Prostate gland (tissue), 2 donors: Measurements from ENCODE around the gene OR13A1. TPM values are rescaled to one million over a fixed set of nuclear protein-coding genes. Genes with fewer than 3 reads are reported as not detected.
"Not testable (repeated sequence)": the region's sequence is repeated elsewhere in the genome, so short reads cannot be mapped to it uniquely, and the experiment has no call there.

Experiments
- DNase-seq: peaks from one replicate; pipeline ENCODE4 v3.0.0-alpha.2; 2019; ENCODE audit warnings: low spot score
- H3K27ac ChIP-seq, 2 donors: fragments of 200-600 bp; sonication (generic); 2 replicates each; pipeline ENCODE4 v1.5.1; 2017 to 2019
- H3K27me3 ChIP-seq: fragments of 200-600 bp; sonication (generic); replicated peaks from 2 replicates; pipeline ENCODE4 v1.5.1; 2019; ENCODE audit not compliant: insufficient read depth
- H3K36me3 ChIP-seq, 2 donors: fragments of 200-600 bp; sonication (generic); 1 replicate in 1 of 2; 2 replicates in 1 of 2; pipeline versions ENCODE4 v1.5.1 to v1.8.1; 2017 to 2019
- H3K4me1 ChIP-seq: fragments of 200-600 bp; sonication (generic); replicated peaks from 2 replicates; pipeline ENCODE4 v1.5.1; 2019
- H3K4me3 ChIP-seq, 2 donors: fragments of 200-600 bp; sonication (generic); 2 replicates each; pipeline ENCODE4 v1.5.1; 2017 to 2019
- H3K9me3 ChIP-seq: fragments of 200-600 bp; sonication (generic); 2 replicates; pipeline ENCODE4 v1.5.1; 2017
- CTCF ChIP-seq, 4 experiments: fragments of 200-600 bp in 2 of 4; fragments of 450-650 bp in 2 of 4; sonication (generic) in 2 of 4; IDR thresholded peaks; 1 replicate in 3 of 4; 2 replicates in 1 of 4; pipeline ENCODE4 v1.5.1; 2016 to 2019; ENCODE audit warnings: antibody characterized with exemption in 4 of 4, mild to moderate bottlenecking in 2 of 4, moderate library complexity in 2 of 4
- POLR2A ChIP-seq: fragments of 450-650 bp; IDR thresholded peaks from one replicate; pipeline ENCODE4 v1.6.1; 2016; ENCODE audit warnings: antibody characterized with exemption, mild to moderate bottlenecking
- POLR2AphosphoS5 ChIP-seq: sonication (generic); formaldehyde crosslinking; IDR thresholded peaks from one replicate; pipeline ENCODE4 v1.6.1; 2017; ENCODE audit warnings: antibody characterized with exemption
- WGBS: methylation state at CpG from one replicate; pipeline ENCODE4 v1.1.5; 2018; 5-methylcytosine and 5-hydroxymethylcytosine counted together
- intact Hi-C: fragments of 100-400 bp; cut with DNase I; formaldehyde crosslinking; loops from one replicate; pipeline ENCODE4 v1.14.2; 2022
- total RNA-seq, 2 donors: library from RNA; depleted of rRNA; stranded (reverse); fragments of >200 nt; gene quantifications; one replicate each; pipeline ENCODE4 v1.1.0, GENCODE V29; 2016

Gene OR13A1
- total RNA-seq, 2 donors from 2014 or later = not detected

GRCh38 chr10:45261243-45261775, 54.1 kb downstream of the OR13A1 start:
- no peaks in the 10 kb centered on the region for H3K27me3 ChIP-seq
- WGBS = 67% methylated on average over 3 of the region's 3 CpGs
- no peak overlapping the region for H3K27ac ChIP-seq
- DNase-seq = no peak
- H3K9me3 ChIP-seq = no peaks in the 10 kb centered on the region
- H3K4me3 ChIP-seq = no peak overlapping the region
- no peaks in the 10 kb centered on the region for H3K4me1 ChIP-seq
- H3K36me3 ChIP-seq = no peaks in the 10 kb centered on the region
- TF ChIP-seq CTCF (IDR thresholded peaks at IDR 0.05) = no peak
- TF ChIP-seq POLR2A = no peak
- TF ChIP-seq POLR2AphosphoS5 = no peak
- intact Hi-C loops = no loop called here

- H3K27ac ChIP-seq, DNase-seq, H3K4me3 ChIP-seq, intact Hi-C loops, H3K9me3 ChIP-seq, H3K4me1 ChIP-seq, H3K36me3 ChIP-seq, H3K27me3 ChIP-seq: not testable (repeated sequence)
- WGBS = 57% methylated on average over 3 of the region's 3 CpGs
Observed at GRCh38 chr10:45260635-45261034, 54.8 kb downstream of the OR13A1 start.

GRCh38 chr10:45259786-45260495, 55.5 kb downstream of the OR13A1 start:
- 90% methylated on average over 20 of the region's 50 CpGs for WGBS
- H3K27ac ChIP-seq, H3K36me3 ChIP-seq, DNase-seq, H3K4me3 ChIP-seq, H3K27me3 ChIP-seq, H3K9me3 ChIP-seq, intact Hi-C loops, H3K4me1 ChIP-seq: not testable (repeated sequence)

- Histone ChIP-seq H3K27me3 (no peaks in the 10 kb centered on the region), H3K4me1 (no peaks in the 10 kb centered on the region), H3K27ac (no peak overlapping the region), H3K9me3 (no peaks in the 10 kb centered on the region), H3K36me3 (no peaks in the 10 kb centered on the region), H3K4me3 (no peak overlapping the region)
- WGBS = 79% methylated on average over 2 of the region's 2 CpGs
- intact Hi-C loops = no loop called here
- TF ChIP-seq POLR2AphosphoS5 = no peak
- no peak for TF ChIP-seq POLR2A
- no peak for TF ChIP-seq CTCF (IDR thresholded peaks at IDR 0.05)
- DNase-seq = no peak
Observed at GRCh38 chr10:45257600-45257999, 57.8 kb downstream of the OR13A1 start.

GRCh38 chr10:45256246-45256645, 59.2 kb downstream of the OR13A1 start:
- Histone ChIP-seq H3K27ac (no peak overlapping the region), H3K9me3 (no peaks in the 10 kb centered on the region), H3K36me3 (no peaks in the 10 kb centered on the region), H3K4me1 (no peaks in the 10 kb centered on the region), H3K27me3 (no peaks in the 10 kb centered on the region), H3K4me3 (no peak overlapping the region)
- TF ChIP-seq POLR2A = no peak
- no peak for TF ChIP-seq POLR2AphosphoS5
- TF ChIP-seq CTCF (IDR thresholded peaks at IDR 0.05) = no peak
- DNase-seq = no peak
- intact Hi-C loops = no loop called here

- no peaks in the 10 kb centered on the region for H3K27me3 ChIP-seq
- H3K36me3 ChIP-seq = no peaks in the 10 kb centered on the region
- no peak for DNase-seq
- TF ChIP-seq CTCF (IDR thresholded peaks at IDR 0.05) (no peak), POLR2AphosphoS5 (no peak), POLR2A (no peak)
- H3K27ac ChIP-seq = no peak overlapping the region
- 77% methylated on average over 1 of the region's 1 CpG for WGBS
- intact Hi-C loops = no loop called here
- no peak overlapping the region for H3K4me3 ChIP-seq
- no peaks in the 10 kb centered on the region for H3K4me1 ChIP-seq
- no peaks in the 10 kb centered on the region for H3K9me3 ChIP-seq
Observed at GRCh38 chr10:45255706-45256105, 59.7 kb downstream of the OR13A1 start.
